GM19043 (cell line): ENCODE measurements around the gene PPID.
A peak's percentile ranks its signal among the peaks of the same experiment; 100 is the strongest.
"Not testable (repeated sequence)": the region's sequence is repeated elsewhere in the genome, so short reads cannot be mapped to it uniquely, and the experiment has no call there.

Experiments used
- ATAC-seq: cut with Tn5 transposase; IDR thresholded peaks from one replicate; pipeline ENCODE4 v1.9.1; 2021; ENCODE audit warnings: low read depth; ENCODE audit not compliant: unreplicated experiment

Gene PPID

GRCh38 chr4:158722917-158723793, at the start of gene PPID:
PPID (minus strand) TSS chr4:158723396; CDS start chr4:158723288, 108 bp downstream.
- ATAC-seq: peak; percentile 97

DNA sequence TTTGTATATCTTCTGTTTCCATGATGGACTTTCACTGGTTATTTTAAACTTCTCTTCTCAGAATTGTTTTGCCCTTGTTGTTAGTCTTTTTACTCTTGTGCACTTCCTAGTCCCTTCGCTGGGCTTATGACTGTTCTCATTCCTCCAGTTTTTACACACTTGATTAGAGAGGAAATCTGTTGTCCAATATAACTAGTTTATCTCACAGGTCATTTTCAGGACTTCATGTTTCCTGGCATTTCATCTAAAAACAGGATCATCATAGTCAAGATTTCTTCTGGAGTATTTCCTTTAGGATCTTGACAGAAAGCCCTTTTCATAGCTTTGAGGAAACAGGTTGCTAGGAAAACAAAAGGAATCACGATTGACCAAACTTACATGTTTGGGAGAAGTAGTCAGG, 48.6 kb upstream of the PPID start:
- no peak for ATAC-seq

DNA sequence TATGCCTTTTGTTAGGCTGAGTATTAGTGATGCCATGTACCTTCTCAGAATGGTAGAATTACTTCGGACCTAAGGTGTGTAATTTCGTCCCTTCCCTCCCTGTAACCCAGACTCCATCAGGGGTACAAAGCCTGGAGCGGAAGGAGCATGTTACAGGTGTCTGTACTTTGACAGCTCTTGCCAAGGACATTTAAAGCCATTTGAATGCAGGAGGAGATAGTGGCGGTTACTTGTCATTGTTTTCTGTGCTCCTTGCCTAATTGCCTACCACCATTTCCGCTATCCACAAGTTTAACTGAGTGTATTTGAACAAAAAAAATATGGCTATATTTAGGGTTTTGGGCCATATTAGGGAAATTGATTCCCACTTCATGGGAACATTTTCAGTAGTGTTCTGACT, 47.5 kb upstream of the PPID start:
- no peak for ATAC-seq

- ATAC-seq: peak; percentile 41
Measured at GRCh38 chr4:158769175-158769921, 46.2 kb upstream of the PPID start.

- ATAC-seq: peak; percentile 71
Measured at GRCh38 chr4:158768555-158769174, 45.5 kb upstream of the PPID start, which contains the start of gene FNIP2. FNIP2 (plus strand) TSS chr4:158769026; CDS start chr4:158769213, 187 bp downstream.

- ATAC-seq: no peak
Measured at GRCh38 chr4:158767451-158767850, 44.3 kb upstream of the PPID start.

DNA sequence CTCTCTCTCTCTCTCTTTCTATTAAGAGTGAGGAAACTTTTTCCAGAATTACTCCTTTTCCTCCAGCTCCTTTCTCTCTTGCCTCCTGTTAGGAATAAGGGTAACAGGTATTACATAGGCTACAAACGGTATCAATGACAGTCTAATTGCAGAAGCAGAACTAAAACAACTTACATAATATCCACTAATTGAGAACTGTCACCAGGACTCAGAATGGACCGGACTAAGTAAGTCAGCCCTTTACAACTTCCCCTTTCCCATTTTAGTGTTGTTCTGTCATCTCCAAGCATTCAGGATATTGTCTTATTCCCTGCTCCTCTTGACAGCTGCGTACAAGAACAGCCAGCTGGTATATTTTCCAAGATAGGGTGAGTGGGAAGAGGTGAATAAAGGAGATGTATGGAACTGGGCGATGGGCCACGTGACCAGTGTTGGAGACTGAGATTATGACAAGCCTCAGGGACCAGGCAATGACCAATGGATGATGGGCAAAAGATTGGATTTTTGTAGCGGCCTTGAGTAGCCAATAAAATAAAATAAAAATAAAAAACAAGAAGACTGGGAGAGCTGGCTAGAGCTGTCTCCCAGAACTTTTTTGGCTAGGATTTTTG, 43.3 kb upstream of the PPID start:
- ATAC-seq: no peak

- ATAC-seq: no peak
Measured at GRCh38 chr4:158763462-158763861, 40.3 kb upstream of the PPID start.

DNA sequence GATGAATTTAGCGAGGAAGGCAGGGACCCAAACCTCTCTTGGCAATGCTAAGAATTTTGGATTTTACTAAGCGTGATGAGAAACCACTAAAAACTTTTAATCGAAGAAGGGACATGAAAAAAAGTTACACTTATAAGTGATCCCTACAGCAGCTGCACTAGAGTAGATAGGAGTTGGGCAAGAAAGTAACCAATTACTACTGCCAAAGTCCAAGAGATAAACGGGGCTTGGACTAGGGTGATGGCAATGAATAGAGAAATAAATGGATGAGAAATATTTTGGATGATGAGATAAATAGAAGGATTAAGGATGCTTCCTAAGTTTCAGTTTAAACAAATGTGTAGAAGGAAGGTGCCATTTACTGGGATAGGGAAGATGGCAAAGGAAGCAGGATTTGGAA, 39.4 kb upstream of the PPID start:
- no peak for ATAC-seq

DNA sequence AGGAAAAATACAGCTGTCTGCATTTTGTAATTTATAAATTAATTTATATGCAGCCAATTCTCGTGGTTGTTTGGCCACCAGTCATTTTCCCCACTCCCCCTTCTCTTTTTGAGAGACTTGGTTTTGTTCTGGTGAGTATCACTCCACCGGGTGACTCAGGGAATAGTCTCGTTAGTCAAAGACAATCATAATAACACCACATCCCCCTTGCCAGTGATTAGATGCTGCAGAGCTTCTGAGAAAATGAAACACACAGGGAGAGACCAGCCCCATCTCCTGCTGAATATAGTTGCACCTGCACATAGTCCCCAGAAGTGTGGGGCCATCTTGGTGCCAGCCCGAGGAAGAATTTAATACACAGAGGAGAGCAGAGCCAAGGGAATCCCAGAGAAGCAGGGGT, 37.7 kb upstream of the PPID start:
- no peak for ATAC-seq

DNA sequence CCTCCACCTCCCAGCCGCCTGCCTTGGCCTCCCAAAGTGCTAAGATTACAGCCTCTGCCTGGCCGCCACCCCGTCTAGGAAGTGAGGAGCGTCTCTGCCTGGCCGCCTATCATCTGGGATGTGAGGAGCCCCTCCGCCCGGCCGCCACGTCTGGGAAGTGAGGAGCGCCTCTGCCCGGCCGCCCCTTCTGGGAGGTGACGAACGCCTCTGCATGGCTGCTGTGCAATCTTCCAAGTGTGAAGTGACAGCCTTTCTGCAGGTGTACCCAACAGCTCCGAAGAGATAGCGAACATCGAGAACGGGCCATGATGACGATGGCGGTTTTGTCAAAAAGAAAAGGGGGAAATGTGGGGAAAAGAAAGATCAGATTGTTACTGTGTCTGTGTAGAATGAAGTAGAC, 36.3 kb upstream of the PPID start:
- not testable (repeated sequence) for ATAC-seq

DNA sequence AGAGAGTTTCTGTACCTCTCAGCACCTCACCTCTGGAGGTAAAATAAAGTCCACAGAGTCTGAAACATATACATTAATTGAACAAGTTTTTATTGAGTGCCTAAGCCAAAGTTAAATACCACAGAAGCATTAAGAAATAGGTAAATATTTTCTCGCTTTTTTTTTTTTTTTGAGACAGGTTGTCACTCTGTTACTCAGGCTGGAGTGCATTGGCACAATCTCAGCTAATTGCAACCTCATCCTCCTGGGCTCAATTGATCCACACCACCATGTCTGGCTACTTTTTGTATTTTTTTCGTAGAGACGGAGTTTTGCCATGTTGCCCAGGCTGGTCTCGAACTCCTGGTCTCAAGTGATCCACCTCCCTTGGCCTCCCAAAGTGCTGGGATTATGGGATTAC, 35.5 kb upstream of the PPID start:
- no peak for ATAC-seq

DNA sequence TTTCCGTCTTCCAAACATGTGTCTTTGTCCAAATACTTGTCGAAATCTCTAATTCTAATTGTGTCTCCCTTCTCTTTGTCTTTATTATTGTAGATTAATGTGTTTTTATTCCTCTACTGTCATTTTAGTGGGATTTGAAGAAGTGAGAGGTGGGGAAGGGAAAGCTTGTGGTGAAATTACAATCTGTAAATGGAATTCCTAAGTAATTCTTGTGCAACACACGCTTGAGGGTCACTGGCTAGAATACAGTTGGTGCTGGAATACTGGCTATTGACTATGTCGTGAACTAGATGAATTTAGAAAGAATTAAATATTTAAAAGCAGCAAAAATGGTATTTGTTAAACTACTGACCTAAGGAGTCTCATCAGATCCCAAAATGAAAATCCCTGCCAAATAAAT, 34.9 kb upstream of the PPID start:
- no peak for ATAC-seq

- no peak for ATAC-seq
Measured at GRCh38 chr4:158756588-158756987, 33.4 kb upstream of the PPID start.

GRCh38 chr4:158755819-158756218, 32.6 kb upstream of the PPID start:
- ATAC-seq: not testable (repeated sequence)

- no peak for ATAC-seq
Measured at GRCh38 chr4:158754385-158755180, 31.4 kb upstream of the PPID start.

- ATAC-seq: no peak
Measured at GRCh38 chr4:158750379-158750778, 27.2 kb upstream of the PPID start.

GRCh38 chr4:158746537-158746936, 23.3 kb upstream of the PPID start:
- not testable (repeated sequence) for ATAC-seq

DNA sequence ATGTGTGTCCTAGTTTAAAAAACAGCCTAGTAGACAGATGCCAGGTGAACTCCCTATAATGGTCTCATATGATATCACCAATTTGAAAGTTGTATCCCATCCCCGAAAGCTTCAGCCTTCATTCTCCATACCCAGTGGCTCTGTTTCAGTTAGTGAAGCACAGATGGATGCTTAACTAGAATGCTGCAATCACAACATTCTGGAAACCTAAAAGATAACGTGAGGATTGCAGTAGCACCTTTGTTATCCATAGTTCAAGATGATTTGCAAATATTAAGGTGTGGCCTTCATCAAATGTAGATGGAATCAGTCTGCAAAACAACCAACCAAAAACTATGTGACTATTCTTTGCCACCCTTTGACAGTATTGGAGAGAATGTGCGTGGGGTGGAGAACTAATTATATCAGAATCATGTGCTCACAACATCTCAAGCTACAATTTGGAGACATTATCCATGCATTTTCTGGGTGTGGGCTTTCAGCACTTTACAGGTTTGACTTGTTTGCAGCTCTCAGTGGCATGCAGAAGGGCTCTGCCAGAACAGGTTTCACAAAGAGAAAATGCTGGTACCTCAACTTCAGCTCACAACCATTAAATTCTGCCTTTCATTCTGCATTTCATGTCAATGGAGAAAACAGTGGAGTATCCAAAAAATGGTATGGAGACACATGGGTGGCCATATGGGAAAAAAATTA, 18.3 kb upstream of the PPID start:
- no peak for ATAC-seq
